HG03159 (cell line): Measurements from ENCODE around the gene CCDC17.
"Not testable (repeated sequence)": the region's sequence is repeated elsewhere in the genome, so short reads cannot be mapped to it uniquely, and the experiment has no call there.

ENCODE experiments used
- ATAC-seq: cut with Tn5 transposase; IDR thresholded peaks from one replicate; pipeline ENCODE4 v1.9.1; 2021; ENCODE audit warnings: mild to moderate bottlenecking, moderate library complexity; ENCODE audit not compliant: unreplicated experiment

CCDC17 gene

DNA sequence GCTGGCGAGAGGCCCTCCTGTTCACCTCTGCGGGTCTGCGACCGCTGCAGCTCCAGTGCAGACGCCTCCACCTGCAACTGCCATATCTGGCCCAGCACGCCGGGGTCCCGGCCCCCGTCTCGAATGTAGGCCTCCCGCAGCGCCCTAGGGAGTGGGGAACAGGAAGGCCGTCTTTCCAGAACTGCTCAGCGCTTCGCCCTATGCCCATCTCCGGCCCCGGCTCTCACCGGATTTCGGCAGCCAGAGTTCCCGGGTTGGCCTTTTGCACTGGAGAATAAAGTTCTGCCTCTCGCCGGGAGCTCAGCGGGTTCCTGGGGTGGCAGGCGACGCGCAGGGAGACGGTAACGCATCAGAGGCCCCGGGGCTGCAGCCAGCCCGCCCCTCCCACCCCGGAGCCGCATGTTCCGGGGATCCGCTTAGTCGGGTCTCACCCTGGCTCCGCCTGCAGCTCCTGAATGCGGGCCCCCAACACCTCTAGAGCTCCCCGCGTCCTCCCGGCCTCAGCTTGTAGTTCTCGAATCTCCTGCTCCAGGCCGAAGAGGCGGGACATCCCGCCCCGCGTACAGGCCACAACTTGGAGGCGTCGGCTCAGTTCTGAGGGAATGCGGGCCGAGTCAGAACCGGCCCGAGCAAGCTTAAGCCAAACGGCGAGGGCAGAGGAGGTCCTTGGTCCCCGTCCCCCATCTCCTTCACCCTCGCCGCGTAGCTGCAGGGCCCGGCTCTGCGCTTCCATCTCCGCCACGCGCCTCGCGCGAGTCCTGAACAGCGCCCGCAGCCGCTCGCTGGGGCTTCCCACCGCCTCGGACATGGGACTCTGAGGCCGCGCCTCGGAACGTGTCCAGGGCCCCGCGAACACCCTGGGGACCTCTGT, 1.1 kb downstream of the CCDC17 start:
- no peak for ATAC-seq

- ATAC-seq: no peak
Observed at GRCh38 chr1:45621895-45622523, 1.8 kb downstream of the CCDC17 start.

DNA sequence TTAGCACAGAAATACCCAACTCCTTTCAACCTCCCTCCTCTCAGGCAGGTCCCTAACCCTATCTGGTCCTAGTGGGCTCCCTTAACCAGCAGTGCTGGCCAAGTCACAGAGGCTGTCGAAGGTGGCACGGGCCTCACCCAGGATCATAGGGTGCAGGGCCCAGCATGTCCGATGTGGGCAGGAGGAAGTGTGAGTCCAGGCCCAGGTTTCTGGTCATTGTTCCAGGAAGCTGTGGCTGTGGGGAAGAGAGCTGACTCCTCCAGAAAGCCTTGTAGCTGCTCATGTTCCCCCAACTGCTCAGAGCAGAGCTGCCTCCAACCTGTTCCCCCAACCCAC, 2.4 kb downstream of the CCDC17 start:
- ATAC-seq: no peak

GRCh38 chr1:45620588-45621500, 3.0 kb downstream of the CCDC17 start:
- ATAC-seq: no peak

- ATAC-seq: no peak
Observed at GRCh38 chr1:45619149-45619921, 4.5 kb downstream of the CCDC17 start.

DNA sequence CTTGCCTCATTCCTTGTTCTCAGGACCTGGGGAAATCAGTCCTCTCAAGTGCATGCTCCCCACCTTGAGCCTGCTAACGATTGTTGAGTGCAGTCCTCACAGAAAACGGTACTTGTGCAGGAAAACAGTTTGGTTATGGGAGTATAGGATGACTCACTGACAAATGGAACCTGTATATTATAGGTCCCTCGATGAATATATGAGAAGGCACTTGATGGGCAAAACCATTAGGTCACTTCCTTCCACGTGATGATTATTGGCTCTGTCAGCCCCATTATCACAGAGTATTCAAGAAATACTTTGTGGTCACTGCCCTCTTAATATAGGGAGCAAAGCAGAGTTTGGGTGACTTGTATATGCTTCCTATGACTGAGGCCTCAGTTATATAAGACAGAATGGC, 6.2 kb downstream of the CCDC17 start:
- ATAC-seq: no peak

DNA sequence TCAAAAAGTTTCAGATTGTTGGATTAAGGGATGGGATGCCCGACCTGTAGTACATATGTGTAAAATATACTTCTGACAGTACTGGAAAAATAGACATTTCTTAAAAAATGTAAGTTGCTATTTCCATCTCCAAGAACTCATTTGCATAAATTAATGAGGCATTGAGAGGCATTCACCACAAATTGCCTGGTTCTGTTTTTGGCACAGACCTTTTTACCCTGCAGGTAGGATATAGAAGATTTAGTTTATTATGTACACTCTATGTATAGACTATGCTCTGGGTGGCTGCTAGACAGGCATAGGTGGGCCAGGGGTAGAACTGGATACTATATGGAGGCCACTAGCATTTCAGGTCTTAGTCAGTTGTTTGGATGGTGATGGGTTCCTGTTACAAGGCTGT, 8.0 kb downstream of the CCDC17 start:
- no peak for ATAC-seq

GRCh38 chr1:45612941-45613579, 10.8 kb downstream of the CCDC17 start:
- ATAC-seq: no peak

DNA sequence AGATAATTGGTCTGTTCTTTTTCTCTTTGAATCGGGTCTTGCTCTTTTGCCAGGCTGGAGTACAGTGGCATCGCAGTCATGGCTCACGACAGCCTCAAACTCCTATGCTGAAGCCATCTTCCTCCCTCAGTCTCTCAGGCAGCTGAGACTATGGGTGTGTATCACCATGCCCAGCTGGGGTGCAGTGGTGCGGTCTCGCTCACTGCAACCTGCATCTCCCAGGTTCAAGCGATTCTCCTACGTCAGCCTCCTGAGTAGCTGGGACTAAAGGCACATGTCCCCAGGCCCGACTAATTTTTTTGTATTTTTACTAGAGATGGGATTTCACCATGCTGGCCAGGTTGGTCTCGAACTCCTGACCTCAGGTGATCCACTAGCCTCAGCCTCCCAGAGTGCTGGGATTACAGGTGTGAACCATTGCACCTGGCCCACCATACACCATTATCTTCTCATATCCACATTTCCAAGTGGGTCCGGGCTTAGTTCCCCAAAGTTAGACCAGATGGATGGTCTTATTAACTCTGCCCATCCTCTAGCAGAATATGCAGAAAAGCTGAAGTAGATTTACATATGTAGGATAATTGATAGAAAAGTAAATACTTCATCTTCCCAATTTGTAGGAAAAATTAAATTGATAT, 13.1 kb downstream of the CCDC17 start:
- no peak for ATAC-seq

DNA sequence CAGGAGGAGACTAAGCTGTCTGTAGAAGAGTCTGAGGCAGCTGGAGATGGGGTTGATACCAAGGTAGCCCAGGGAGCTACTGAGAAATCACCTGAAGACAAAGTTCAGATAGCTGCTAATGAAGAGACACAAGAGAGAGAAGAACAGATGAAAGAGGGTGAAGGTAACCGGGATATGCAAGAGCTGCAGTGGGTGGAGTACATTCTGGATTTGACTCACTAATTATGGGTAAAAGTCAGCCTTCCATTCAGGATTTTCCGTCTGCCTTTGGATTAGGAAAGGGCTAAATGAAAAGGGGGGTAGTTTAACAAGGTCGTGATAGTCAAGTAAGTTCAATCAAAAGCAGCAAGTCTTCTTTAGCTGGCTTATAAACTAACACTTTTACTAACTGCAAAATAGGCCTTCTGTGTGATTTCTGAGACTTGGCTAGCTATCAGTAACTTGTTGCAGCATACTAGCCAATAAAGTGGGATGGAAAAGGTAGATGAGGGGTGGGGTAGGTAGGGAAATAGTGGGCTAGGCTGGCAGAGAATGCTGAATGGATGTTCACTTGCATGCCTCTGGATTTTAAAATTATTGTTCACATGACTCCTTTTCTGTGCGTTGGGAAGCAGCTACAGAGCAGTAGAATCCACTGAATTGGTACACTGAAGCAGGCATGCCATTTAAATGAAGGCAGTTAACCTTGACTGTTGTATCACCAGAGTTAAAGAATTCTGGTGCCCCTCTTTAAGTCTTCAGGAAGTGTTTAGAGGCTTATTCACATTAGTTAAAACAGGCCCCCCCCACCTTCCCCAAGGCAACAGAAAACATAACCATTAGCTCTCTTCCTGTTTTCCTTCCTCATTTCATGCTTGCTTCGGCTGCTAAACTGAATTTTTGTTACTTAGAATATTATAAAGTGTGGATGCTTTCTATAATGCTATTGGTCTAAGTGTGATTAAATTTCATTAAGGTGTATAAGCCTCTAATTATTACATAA, 15.4 kb downstream of the CCDC17 start:
- no peak for ATAC-seq

DNA sequence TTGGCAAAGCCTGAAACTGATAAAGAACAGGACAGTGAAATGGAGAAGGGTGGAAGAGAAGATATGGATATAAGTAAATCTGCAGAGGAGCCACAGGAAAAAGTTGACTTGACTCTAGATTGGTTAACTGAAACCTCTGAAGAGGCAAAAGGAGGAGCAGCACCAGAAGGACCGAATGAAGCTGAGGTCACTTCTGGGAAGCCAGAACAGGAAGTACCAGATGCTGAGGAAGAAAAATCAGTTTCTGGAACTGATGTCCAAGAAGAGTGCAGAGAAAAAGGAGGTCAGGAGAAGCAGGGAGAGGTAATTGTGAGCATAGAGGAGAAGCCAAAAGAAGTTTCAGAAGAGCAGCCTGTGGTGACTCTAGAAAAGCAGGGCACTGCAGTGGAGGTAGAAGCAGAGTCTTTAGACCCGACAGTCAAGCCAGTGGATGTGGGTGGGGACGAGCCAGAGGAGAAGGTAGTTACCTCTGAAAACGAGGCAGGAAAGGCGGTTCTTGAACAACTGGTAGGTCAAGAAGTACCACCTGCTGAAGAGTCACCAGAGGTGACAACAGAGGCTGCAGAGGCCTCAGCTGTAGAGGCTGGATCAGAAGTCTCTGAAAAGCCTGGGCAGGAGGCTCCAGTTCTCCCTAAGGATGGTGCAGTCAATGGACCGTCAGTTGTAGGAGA, 16.3 kb downstream of the CCDC17 start:
- ATAC-seq: no peak

DNA sequence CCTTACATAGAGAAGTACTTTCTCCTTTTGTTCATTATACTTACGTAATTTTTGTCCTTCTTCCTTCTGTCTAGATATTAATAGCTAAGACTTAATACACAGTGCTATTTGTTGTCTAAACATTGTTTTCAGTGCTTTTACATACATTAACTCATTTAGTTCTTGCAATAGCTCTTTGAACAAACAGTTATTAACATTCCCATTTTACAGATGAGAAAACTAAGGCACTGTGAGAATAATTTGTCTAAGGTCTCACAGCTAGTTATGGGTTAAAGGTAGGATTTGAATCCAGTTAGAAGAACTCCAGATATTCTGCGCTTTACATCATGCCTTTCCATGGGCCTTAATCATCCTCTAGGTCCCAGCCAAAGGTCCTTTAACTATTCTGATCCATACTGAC, 19.6 kb downstream of the CCDC17 start:
- ATAC-seq: no peak

DNA sequence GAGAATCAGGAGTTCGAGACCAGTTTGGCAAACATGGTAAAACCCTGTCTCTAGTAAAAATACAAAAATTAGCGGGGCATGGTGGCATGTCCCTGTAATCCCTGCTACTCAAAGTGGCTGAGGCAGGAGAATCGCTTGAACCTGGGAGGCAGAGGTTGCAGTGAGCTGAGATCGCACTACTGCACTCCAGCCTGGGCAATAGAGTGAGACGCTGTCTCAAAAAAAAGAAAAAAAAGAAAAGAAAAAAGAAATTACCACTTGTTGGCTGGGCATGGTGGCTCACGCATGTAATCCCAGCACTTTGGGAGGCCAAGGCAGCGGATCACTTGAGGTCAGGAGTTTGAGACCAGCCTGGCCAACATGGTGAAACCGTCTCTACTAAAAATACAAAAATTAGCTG, 27.1 kb downstream of the CCDC17 start:
- ATAC-seq: not testable (repeated sequence)

DNA sequence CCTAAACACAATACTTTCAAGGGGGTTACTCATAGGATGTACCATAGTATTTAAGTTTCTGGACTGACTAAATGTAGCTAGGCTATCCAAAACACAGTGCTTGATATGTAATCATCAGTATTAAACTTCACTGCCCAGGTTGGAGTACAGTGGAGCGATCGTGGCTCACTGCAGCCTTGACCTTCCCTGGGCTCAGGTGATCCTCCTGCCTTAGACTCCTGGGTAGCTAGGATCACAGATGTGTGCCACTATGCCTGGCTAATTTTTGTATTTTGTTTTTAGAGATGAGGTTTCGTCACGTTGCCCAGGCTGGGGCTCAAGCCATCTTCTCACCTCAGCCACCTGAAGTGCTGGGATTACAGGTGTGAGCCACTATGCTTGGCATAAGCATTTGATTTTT, 29.4 kb downstream of the CCDC17 start:
- ATAC-seq: no peak

GRCh38 chr1:45589861-45590260, 34.0 kb downstream of the CCDC17 start:
- no peak for ATAC-seq

DNA sequence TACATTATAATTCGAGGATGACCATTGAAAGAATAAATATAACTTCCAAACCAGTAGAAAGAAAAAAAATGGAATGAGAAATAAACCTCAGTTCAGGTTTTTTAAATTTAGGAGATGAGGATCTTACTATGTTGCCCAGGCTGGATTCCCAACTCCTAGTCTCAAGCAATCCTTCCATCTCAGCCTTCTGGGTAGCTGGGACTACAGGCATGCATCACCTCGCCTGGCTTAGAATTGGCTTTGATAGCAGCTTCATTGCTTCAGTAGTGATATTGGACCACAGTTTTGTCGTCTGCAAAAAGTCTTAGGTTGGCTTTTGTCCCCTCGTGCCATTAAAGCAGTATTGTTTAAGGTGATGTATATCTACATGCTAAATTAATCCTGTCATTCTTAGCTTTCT, 37.1 kb downstream of the CCDC17 start:
- ATAC-seq: no peak

GRCh38 chr1:45585496-45586075, 38.3 kb downstream of the CCDC17 start:
- no peak for ATAC-seq

GRCh38 chr1:45585110-45585426, 38.8 kb downstream of the CCDC17 start:
- no peak for ATAC-seq
